GM13977 (cell line): Measurements from ENCODE around the gene RBM43.
"Not testable (repeated sequence)": the region's sequence is repeated elsewhere in the genome, so short reads cannot be mapped to it uniquely, and the experiment has no call there.

Experiments used
- DNase-seq: peaks from one replicate; pipeline ENCODE4 v3.0.0; 2012; ENCODE audit warnings: low spot score
- CTCF ChIP-seq: IDR thresholded peaks from 2 replicates; pipeline ENCODE4 v1.5.1; 2012; ENCODE audit warnings: mild to moderate bottlenecking, control low read depth; ENCODE audit not compliant: insufficient read depth; ENCODE audit errors: extremely low read depth, missing control alignments
- in situ Hi-C: fragments of 300-500 bp; cut with MboI; formaldehyde crosslinking; loops from one replicate; pipeline ENCODE4 v1.12.0; 2022; ENCODE audit warnings: low sequenced_read_pairs, low pct_unique_long_range_greater_than_20kb, mixed read lengths, inconsistent platforms; ENCODE audit not compliant: unreplicated experiment

RBM43 gene

GRCh38 chr2:151237422-151238025, 24.1 kb downstream of the RBM43 start:
- no peak for TF ChIP-seq CTCF
- DNase-seq, result no peak
- in situ Hi-C loops, result no loop called here

- DNase-seq, in situ Hi-C loops: not testable (repeated sequence)
These were observed 27.9 kb downstream of the RBM43 start for GRCh38 chr2:151233760-151234159.

GRCh38 chr2:151233288-151233687, 28.4 kb downstream of the RBM43 start:
- in situ Hi-C loops, DNase-seq: not testable (repeated sequence)

GRCh38 chr2:151230627-151231140, 31.0 kb downstream of the RBM43 start:
- DNase-seq, result no peak
- TF ChIP-seq CTCF, result no peak
- in situ Hi-C loops, result no loop called here

GRCh38 chr2:151228847-151229512, 32.7 kb downstream of the RBM43 start:
- no peak for TF ChIP-seq CTCF
- in situ Hi-C loops, result no loop called here
- no peak for DNase-seq

GRCh38 chr2:151217343-151217742, 44.3 kb downstream of the RBM43 start:
- no peak for DNase-seq
- in situ Hi-C loops, result no loop called here
- TF ChIP-seq CTCF, result no peak

GRCh38 chr2:151207100-151207499, 54.6 kb downstream of the RBM43 start:
- no peak for DNase-seq
- in situ Hi-C loops, result no loop called here
- TF ChIP-seq CTCF, result no peak

GRCh38 chr2:151206446-151206968, 55.2 kb downstream of the RBM43 start:
- in situ Hi-C loops, result no loop called here

More at GRCh38 chr2:151206446-151206968, 55.2 kb downstream of the RBM43 start:
- DNase-seq, result no peak
- no peak for TF ChIP-seq CTCF
